Lower leg skin (tissue), 3 donors: ENCODE results near the gene WIPI1.

ENCODE experiments used
- POLR2A ChIP-seq, 2 donors: fragments of 450-650 bp; IDR thresholded peaks; one replicate each; pipeline ENCODE4 v1.6.1; 2016 to 2017; ENCODE audit warnings: antibody characterized with exemption in 2 of 2, mild to moderate bottlenecking in 1 of 2, moderate library complexity in 1 of 2
- TF ChIP-seq, protein P1 (sequence below), 3 donors: fragments of 450-650 bp; IDR thresholded peaks; one replicate each; pipeline ENCODE4 v1.5.1; 2016; ENCODE audit warnings: antibody characterized with exemption in 3 of 3, mild to moderate bottlenecking in 3 of 3, moderate library complexity in 2 of 3

DNA sequence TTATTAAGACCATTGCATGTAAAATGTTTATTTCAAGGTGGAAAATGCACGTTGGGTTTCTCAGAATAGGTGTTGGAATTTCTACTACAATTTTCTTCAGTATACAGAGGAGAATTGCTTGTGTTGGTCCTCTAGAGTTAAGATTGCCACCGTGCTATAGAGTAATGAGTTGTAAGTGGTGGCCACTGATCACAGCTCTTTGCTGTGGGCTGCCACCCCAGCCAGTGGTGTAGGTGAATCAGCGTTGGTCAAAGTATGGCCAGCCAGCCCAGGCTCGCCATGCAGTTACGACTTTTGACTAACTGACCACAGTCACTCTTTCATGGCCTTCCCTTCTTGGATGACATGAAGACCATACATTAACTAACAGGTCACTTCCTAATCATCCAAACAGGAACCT lies 42.3 kb upstream of the WIPI1 start:
- TF ChIP-seq, protein P1, sequence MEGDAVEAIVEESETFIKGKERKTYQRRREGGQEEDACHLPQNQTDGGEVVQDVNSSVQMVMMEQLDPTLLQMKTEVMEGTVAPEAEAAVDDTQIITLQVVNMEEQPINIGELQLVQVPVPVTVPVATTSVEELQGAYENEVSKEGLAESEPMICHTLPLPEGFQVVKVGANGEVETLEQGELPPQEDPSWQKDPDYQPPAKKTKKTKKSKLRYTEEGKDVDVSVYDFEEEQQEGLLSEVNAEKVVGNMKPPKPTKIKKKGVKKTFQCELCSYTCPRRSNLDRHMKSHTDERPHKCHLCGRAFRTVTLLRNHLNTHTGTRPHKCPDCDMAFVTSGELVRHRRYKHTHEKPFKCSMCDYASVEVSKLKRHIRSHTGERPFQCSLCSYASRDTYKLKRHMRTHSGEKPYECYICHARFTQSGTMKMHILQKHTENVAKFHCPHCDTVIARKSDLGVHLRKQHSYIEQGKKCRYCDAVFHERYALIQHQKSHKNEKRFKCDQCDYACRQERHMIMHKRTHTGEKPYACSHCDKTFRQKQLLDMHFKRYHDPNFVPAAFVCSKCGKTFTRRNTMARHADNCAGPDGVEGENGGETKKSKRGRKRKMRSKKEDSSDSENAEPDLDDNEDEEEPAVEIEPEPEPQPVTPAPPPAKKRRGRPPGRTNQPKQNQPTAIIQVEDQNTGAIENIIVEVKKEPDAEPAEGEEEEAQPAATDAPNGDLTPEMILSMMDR (IDR thresholded peaks at IDR 0.05) = no peak
- no peak for TF ChIP-seq POLR2A (IDR thresholded peaks at IDR 0.05)
